Neutrophil (primary cell): Measurements from ENCODE around the gene TCP1.

Source experiments
- H3K27ac ChIP-seq: fragments of 200-600 bp; sonication (generic); 2 replicates; pipeline ENCODE4 v1.5.1; 2016; ENCODE audit warnings: mild to moderate bottlenecking, moderate library complexity
- H3K27me3 ChIP-seq: fragments of 200-600 bp; sonication (generic); 2 replicates; pipeline ENCODE4 v1.6.0; 2016; ENCODE audit warnings: mild to moderate bottlenecking
- H3K36me3 ChIP-seq: fragments of 200-600 bp; sonication (generic); 2 replicates; pipeline ENCODE4 v1.5.1; 2017
- H3K4me1 ChIP-seq, 2 experiments: fragments of 200-600 bp in 1 of 2; sonication (generic) in 1 of 2; 1 replicate in 1 of 2; 2 replicates in 1 of 2; pipeline versions ENCODE4 v1.5.1 to v1.6.1; 2013 to 2016; ENCODE audit warnings: low read depth in 1 of 2, low read length in 1 of 2, mild to moderate bottlenecking in 1 of 2, moderate library complexity in 1 of 2; ENCODE audit not compliant: control insufficient read depth in 1 of 2, insufficient read depth in 1 of 2
- H3K4me3 ChIP-seq, 2 experiments: fragments of 200-600 bp in 1 of 2; sonication (generic) in 1 of 2; 1 replicate in 1 of 2; 2 replicates in 1 of 2; pipeline ENCODE4 v1.5.1; 2013 to 2016; ENCODE audit warnings: low read depth in 1 of 2, low read length in 1 of 2, mild to moderate bottlenecking in 1 of 2, moderate library complexity in 1 of 2
- H3K9me3 ChIP-seq: fragments of 200-600 bp; sonication (generic); 2 replicates; pipeline ENCODE4 v1.5.1; 2016
- CTCF ChIP-seq: fragments of 200-600 bp; sonication (generic); IDR thresholded peaks from 2 replicates; pipeline ENCODE4 v1.5.1; 2016; ENCODE audit warnings: antibody characterized with exemption

The TCP1 gene

GRCh38 chr6:159758031-159759001 is 31.1 kb downstream of the TCP1 start:
- Histone ChIP-seq H3K9me3 (no peaks in the 10 kb centered on the region), H3K27me3 (no peaks in the 10 kb centered on the region), H3K36me3 (peaks cover 52% of the 10 kb centered on the region), H3K4me3 (no peak overlapping the region), H3K27ac (peak overlapping the region; percentile 27), H3K4me1 (peaks cover 19 to 21% of the 10 kb centered on the region in 2 experiments)
- no peak for TF ChIP-seq CTCF

GRCh38 chr6:159756508-159756907 is 32.9 kb downstream of the TCP1 start:
- peak overlapping the region; percentile 11 for H3K27ac ChIP-seq
- peaks cover 9 to 11% of the 10 kb centered on the region in 2 experiments for H3K4me1 ChIP-seq
- TF ChIP-seq CTCF, result no peak
- H3K4me3 ChIP-seq, result no peak overlapping the region
- no peaks in the 10 kb centered on the region for H3K27me3 ChIP-seq
- peaks cover 70% of the 10 kb centered on the region for H3K36me3 ChIP-seq
- H3K9me3 ChIP-seq, result no peaks in the 10 kb centered on the region

- H3K27me3 ChIP-seq, result no peaks in the 10 kb centered on the region
- H3K9me3 ChIP-seq, result no peaks in the 10 kb centered on the region
- H3K27ac ChIP-seq, result peak overlapping the region; percentile 36
- peaks cover 81% of the 10 kb centered on the region for H3K36me3 ChIP-seq
- H3K4me3 ChIP-seq, result no peak overlapping the region
- TF ChIP-seq CTCF, result no peak
- no peaks in the 10 kb centered on the region for H3K4me1 ChIP-seq
Observed at GRCh38 chr6:159754959-159755914, 34.2 kb downstream of the TCP1 start.

- Histone ChIP-seq H3K27me3 (no peaks in the 10 kb centered on the region), H3K9me3 (no peaks in the 10 kb centered on the region), H3K4me1 (no peaks in the 10 kb centered on the region), H3K36me3 (peaks cover 89% of the 10 kb centered on the region), H3K4me3 (no peak overlapping the region), H3K27ac (no peak overlapping the region)
- no peak for TF ChIP-seq CTCF
Observed at GRCh38 chr6:159754401-159754800, 35.0 kb downstream of the TCP1 start.

GRCh38 chr6:159753081-159753872 is 36.1 kb downstream of the TCP1 start:
- H3K36me3 ChIP-seq, result peaks cover 95% of the 10 kb centered on the region
- no peaks in the 10 kb centered on the region for H3K9me3 ChIP-seq
- no peaks in the 10 kb centered on the region for H3K27me3 ChIP-seq
- no peak for TF ChIP-seq CTCF
- H3K4me3 ChIP-seq, result no peak overlapping the region
- H3K27ac ChIP-seq, result peak overlapping the region; percentile 39
- H3K4me1 ChIP-seq, result no peaks in the 10 kb centered on the region
